Lung (tissue), 12 donors: Measurements from ENCODE around the gene ZNF212. TPM values are rescaled to one million over a fixed set of nuclear protein-coding genes. Genes with fewer than 3 reads are reported as not detected.
A peak's percentile ranks its signal among the peaks of the same experiment; 100 is the strongest.

Source experiments
- ATAC-seq: fragments of 200-7000 bp; cut with Tn5 transposase; one replicate; pipeline ENCODE4 v1.9.1; 2020; ENCODE audit warnings: moderate number of reproducible peaks; ENCODE audit not compliant: insufficient read depth, low FRiP score
- DNase-seq, 3 donors: peaks; one replicate each; pipeline ENCODE4 v3.0.0-alpha.2; 2013 to 2017
- H3K27ac ChIP-seq, 2 donors: one replicate each; pipeline ENCODE4 v1.5.1; 2013; ENCODE audit warnings: mild to moderate bottlenecking in 2 of 2, moderate library complexity in 2 of 2, control low read depth in 1 of 2, inconsistent platforms in 1 of 2, low read depth in 1 of 2, low read length in 1 of 2
- H3K27me3 ChIP-seq, 3 donors: one replicate each; pipeline ENCODE4 v1.5.1; 2013; ENCODE audit warnings: low read length in 2 of 3; ENCODE audit not compliant: control insufficient read depth in 3 of 3, insufficient read depth in 3 of 3
- H3K36me3 ChIP-seq, 4 donors: one replicate each; pipeline ENCODE4 v1.5.1; 2013; ENCODE audit warnings: low read length in 4 of 4, mild to moderate bottlenecking in 1 of 4, moderate library complexity in 1 of 4; ENCODE audit not compliant: control insufficient read depth in 4 of 4, insufficient read depth in 4 of 4
- H3K4me1 ChIP-seq, 5 donors: one replicate each; pipeline ENCODE4 v1.5.1; 2013; ENCODE audit warnings: low read length in 5 of 5, mild to moderate bottlenecking in 2 of 5, moderate library complexity in 1 of 5; ENCODE audit not compliant: control insufficient read depth in 5 of 5, insufficient read depth in 5 of 5
- H3K4me3 ChIP-seq: one replicate; pipeline ENCODE4 v1.5.1; 2013; ENCODE audit warnings: mild to moderate bottlenecking, control low read depth, moderate library complexity
- H3K9ac ChIP-seq, 2 donors: one replicate each; pipeline ENCODE4 v1.5.1; 2013; ENCODE audit warnings: low read length in 2 of 2, control low read depth in 1 of 2; ENCODE audit not compliant: insufficient read depth in 1 of 2
- H3K9me3 ChIP-seq, 4 donors: one replicate each; pipeline ENCODE4 v1.5.1; 2013; ENCODE audit warnings: low read length in 3 of 4, mild to moderate bottlenecking in 1 of 4, moderate library complexity in 1 of 4; ENCODE audit not compliant: control insufficient read depth in 4 of 4, insufficient read depth in 3 of 4
- CTCF ChIP-seq: IDR thresholded peaks from 2 replicates; pipeline ENCODE4 v1.5.1; 2012; ENCODE audit warnings: mild to moderate bottlenecking; ENCODE audit errors: control extremely low read depth, extremely low read depth
- WGBS, 2 donors: extraction: QIAGEN DNeasy Blood & Tissue Kit; methylation state at CpG; one replicate each; pipeline ENCODE4 v1.1.7; 2013; 5-methylcytosine and 5-hydroxymethylcytosine counted together
- polyA plus RNA-seq, 2 donors: library from polyadenylated mRNA; stranded (reverse); fragments of 200-250 nt; gene quantifications; one replicate each; pipeline ENCODE4 v1.2.1, GENCODE V29; 2013
- total RNA-seq, 2 donors: library from RNA; depleted of rRNA in 1 of 2; stranded (reverse); fragments of >200 nt in 1 of 2; gene quantifications; one replicate each; pipeline ENCODE4 v1.2.1, GENCODE V29; 2014 to 2021
- donor health status: control.
- donor health status: control.
- donor health status: Bipolar disorder and iron deficiency.
- donor health status: healthy.
- donor health status: DM: yes; HTN: yes; CAD: no.

Gene ZNF212
- total and polyA plus RNA-seq, 4 donors, result 5.7 to 10.2 (median 8.5) TPM

GRCh38 chr7:149209518-149210269, 29.8 kb upstream of the ZNF212 start:
- Histone ChIP-seq H3K9me3 (no peaks in the 10 kb centered on the region), H3K9ac (no peak overlapping the region), H3K4me1 (peaks cover 0 to 7% (median 0%) of the 10 kb centered on the region in 5 donors), H3K36me3 (peaks cover 30 to 53% (median 44%) of the 10 kb centered on the region in 4 donors), H3K27me3 (no peaks in the 10 kb centered on the region), H3K27ac (no peak overlapping the region), H3K4me3 (no peak overlapping the region)
- TF ChIP-seq CTCF, result no peak
- 78 to 79% methylated on average over 7 of the region's 7 CpGs for WGBS, 2 donors
- ATAC-seq, result no peak
- DNase-seq, result no peak

GRCh38 chr7:149210551-149210950, 28.9 kb upstream of the ZNF212 start:
- peaks cover 0 to 5% (median 0%) of the 10 kb centered on the region in 5 donors for H3K4me1 ChIP-seq
- no peak for ATAC-seq
- H3K27ac ChIP-seq, result no peak overlapping the region
- no peaks in the 10 kb centered on the region for H3K9me3 ChIP-seq
- no peak overlapping the region for H3K9ac ChIP-seq
- peaks cover 30 to 58% (median 48%) of the 10 kb centered on the region in 4 donors for H3K36me3 ChIP-seq
- WGBS, 2 donors, result 93 to 97% methylated on average over 11 of the region's 11 CpGs
- TF ChIP-seq CTCF, result no peak
- DNase-seq, result no peak
- H3K4me3 ChIP-seq, result no peak overlapping the region
- H3K27me3 ChIP-seq, result no peaks in the 10 kb centered on the region

- Histone ChIP-seq H3K9ac (no peak overlapping the region), H3K27me3 (no peaks in the 10 kb centered on the region), H3K9me3 (no peaks in the 10 kb centered on the region), H3K4me1 (no peaks in the 10 kb centered on the region), H3K27ac (peak overlapping the region in 1 of 2 donors; percentile 53), H3K4me3 (no peak overlapping the region), H3K36me3 (peaks cover 24 to 65% (median 49%) of the 10 kb centered on the region in 4 donors)
- DNase-seq (no peak), ATAC-seq (no peak)
- no peak for TF ChIP-seq CTCF
- WGBS, 2 donors, result 86 to 94% methylated on average over 7 of the region's 7 CpGs
Measured at GRCh38 chr7:149214020-149214720, 25.3 kb upstream of the ZNF212 start.
